ENCODE results near the gene LRRK2.

The LRRK2 gene

GRCh38 chr12:40181490-40181889 lies 43.3 kb upstream of the LRRK2 start:
- no peak for TF ChIP-seq ISL1 (CRISPR knock-in tag; IDR thresholded peaks at IDR 0.05)
- no peak for TF ChIP-seq CSDC2 (CRISPR knock-in tag; IDR thresholded peaks at IDR 0.05)
- no peak for TF ChIP-seq OSR1 (CRISPR knock-in tag; IDR thresholded peaks at IDR 0.05)
- no peak for ATAC-seq

GRCh38 chr12:40183715-40184114 lies 41.1 kb upstream of the LRRK2 start:
- no peak for ATAC-seq
- no peak for TF ChIP-seq GLIS3 (CRISPR knock-in tag; IDR thresholded peaks at IDR 0.05)
- no peak for TF ChIP-seq ISL1 (CRISPR knock-in tag; IDR thresholded peaks at IDR 0.05)
- no peak for TF ChIP-seq ZNF8 (CRISPR knock-in tag; IDR thresholded peaks at IDR 0.05)

GRCh38 chr12:40184493-40185302 lies 40.1 kb upstream of the LRRK2 start:
- no peak for ATAC-seq
- no peak for TF ChIP-seq ISL1 (CRISPR knock-in tag; IDR thresholded peaks at IDR 0.05)
- no peak for TF ChIP-seq SNAI2 (CRISPR knock-in tag; IDR thresholded peaks at IDR 0.05)

GRCh38 chr12:40185303-40185693 lies 39.5 kb upstream of the LRRK2 start:
- no peak for ATAC-seq
- TF ChIP-seq ARNTL (CRISPR knock-in tag; IDR thresholded peaks at IDR 0.05; ENCODE audit: borderline replicate concordance, low read depth) (no peak), RARB (CRISPR knock-in tag; IDR thresholded peaks at IDR 0.05) (no peak), ZNF8 (CRISPR knock-in tag; IDR thresholded peaks at IDR 0.05) (no peak), CREB5 (CRISPR knock-in tag; IDR thresholded peaks at IDR 0.05; ENCODE audit: low read depth) (no peak)

GRCh38 chr12:40188558-40189320 lies 36.1 kb upstream of the LRRK2 start:
- ATAC-seq: no peak
- TF ChIP-seq CSRNP3 (CRISPR knock-in tag; IDR thresholded peaks at IDR 0.05) (no peak), PATZ1 (CRISPR knock-in tag; IDR thresholded peaks at IDR 0.05; ENCODE audit: borderline replicate concordance) (no peak), ESRRG (CRISPR knock-in tag; IDR thresholded peaks at IDR 0.05) (no peak), CREB5 (CRISPR knock-in tag; IDR thresholded peaks at IDR 0.05; ENCODE audit: low read depth) (no peak), ISL1 (CRISPR knock-in tag; IDR thresholded peaks at IDR 0.05) (no peak), BACH2 (CRISPR knock-in tag; IDR thresholded peaks at IDR 0.05; ENCODE audit: borderline replicate concordance) (no peak), TCF4 (CRISPR knock-in tag; IDR thresholded peaks at IDR 0.05; ENCODE audit: borderline replicate concordance) (no peak), ZFP30 (CRISPR knock-in tag; IDR thresholded peaks at IDR 0.05) (no peak), OSR1 (CRISPR knock-in tag; IDR thresholded peaks at IDR 0.05) (no peak), CSDC2 (CRISPR knock-in tag; IDR thresholded peaks at IDR 0.05) (no peak), TSHZ2 (CRISPR knock-in tag; IDR thresholded peaks at IDR 0.05) (no peak), PPARA (CRISPR knock-in tag; IDR thresholded peaks at IDR 0.05; ENCODE audit: borderline replicate concordance) (no peak)
